K562 (cell line): ENCODE data around the gene RAD23B. TPM values are rescaled to one million over a fixed set of nuclear protein-coding genes. Genes with fewer than 3 reads are reported as not detected.

Source experiments
- BRD9 ChIP-seq: fragments of 450-650 bp; IDR thresholded peaks from 2 replicates; pipeline ENCODE4 v1.6.1; 2018; ENCODE audit warnings: low read depth; ENCODE audit not compliant: partially characterized antibody
- COPS2 ChIP-seq: fragments of 450-650 bp; conservative IDR thresholded peaks from 2 replicates; pipeline ENCODE4 v1.6.1; 2016; ENCODE audit warnings: mild to moderate bottlenecking, moderate library complexity
- DPF2 ChIP-seq: fragments of 450-650 bp; IDR thresholded peaks from 2 replicates; pipeline ENCODE4 v1.6.1; 2016
- FOS ChIP-seq: IDR thresholded peaks from 3 replicates; pipeline ENCODE4 v1.6.1; 2011; ENCODE audit not compliant: insufficient read length; ENCODE audit errors: extremely low read depth
- HDAC6 ChIP-seq: IDR thresholded peaks from 2 replicates; pipeline ENCODE4 v1.6.1; 2012; ENCODE audit warnings: low read depth, mild to moderate bottlenecking, control low read depth, inconsistent platforms, low read length, moderate library complexity
- MAFK ChIP-seq: IDR thresholded peaks from 2 replicates; pipeline ENCODE4 v1.6.1; 2011; ENCODE audit warnings: low read length, improper control_type of control experiment
- MTA1 ChIP-seq: fragments of 450-650 bp; IDR thresholded peaks from 2 replicates; pipeline ENCODE4 v1.6.1; 2017; ENCODE audit warnings: borderline replicate concordance
- NBN ChIP-seq: fragments of 450-650 bp; IDR thresholded peaks from 2 replicates; pipeline ENCODE4 v1.6.1; 2016; ENCODE audit warnings: low read depth, mild to moderate bottlenecking
- NR3C1 ChIP-seq: sonication (generic); formaldehyde crosslinking; IDR thresholded peaks from 2 replicates; pipeline ENCODE4 v1.8.1; 2022; ENCODE audit warnings: missing genetic modification reagents
- POLR3A ChIP-seq: IDR thresholded peaks from 2 replicates; pipeline ENCODE4 v1.6.1; 2011; ENCODE audit warnings: borderline replicate concordance, mild to moderate bottlenecking, moderate library complexity; ENCODE audit not compliant: insufficient read length, insufficient read depth; ENCODE audit errors: extremely low read depth
- RFX5 ChIP-seq: IDR thresholded peaks from 2 replicates; pipeline ENCODE4 v1.6.1; 2011; ENCODE audit warnings: low read depth, mild to moderate bottlenecking, improper control_type of control experiment, low read length
- RNF2 ChIP-seq: sonication (generic); IDR thresholded peaks from 2 replicates; pipeline ENCODE4 v1.6.1; 2016
- SAP30 ChIP-seq: fragments of 200-600 bp; sonication (generic); IDR thresholded peaks from 2 replicates; pipeline ENCODE4 v1.6.1; 2012; ENCODE audit warnings: borderline replicate concordance, low read depth, mild to moderate bottlenecking, moderate library complexity, low read length, control low read depth, inconsistent platforms; ENCODE audit not compliant: insufficient read depth, poor library complexity, severe bottlenecking
- TCFL5 ChIP-seq: fragments of 250-450 bp; sonication (Bioruptor Pico); conservative IDR thresholded peaks from 2 replicates; pipeline ENCODE4 v1.6.1; 2021; ENCODE audit warnings: mild to moderate bottlenecking, moderate library complexity, matching md5 sums
- TEAD2 ChIP-seq: fragments of 450-650 bp; IDR thresholded peaks from 2 replicates; pipeline ENCODE4 v1.6.1; 2016; ENCODE audit warnings: missing genetic modification characterization, control low read depth, missing compliant biosample characterization
- TRIM28 ChIP-seq: fragments of 450-650 bp; IDR thresholded peaks from 2 replicates; pipeline ENCODE4 v1.6.1; 2017
- WHSC1 ChIP-seq: IDR thresholded peaks from one replicate; pipeline ENCODE4 v1.6.1; 2012; ENCODE audit warnings: low read length, control low read depth, inconsistent platforms
- ZBTB7A ChIP-seq: IDR thresholded peaks from 2 replicates; pipeline ENCODE4 v1.6.1; 2011; ENCODE audit warnings: low read depth, mild to moderate bottlenecking, low read length, moderate library complexity, borderline replicate concordance; ENCODE audit not compliant: control insufficient read depth
- ZFX ChIP-seq: sonication (generic); formaldehyde crosslinking; IDR thresholded peaks from 2 replicates; pipeline ENCODE4 v1.8.0; 2022; ENCODE audit warnings: mild to moderate bottlenecking, missing genetic modification reagents, moderate library complexity
- ZNF143 ChIP-seq: sonication (generic); formaldehyde crosslinking; IDR thresholded peaks from 2 replicates; pipeline ENCODE4 v1.9.0; 2022; ENCODE audit warnings: mild to moderate bottlenecking, missing genetic modification reagents
- ZNF444 ChIP-seq: fragments of 250-450 bp; sonication (Bioruptor Pico); IDR thresholded peaks from 2 replicates; pipeline ENCODE4 v1.4.0; 2020; ENCODE audit warnings: mild to moderate bottlenecking, moderate library complexity
- ZNF717 ChIP-seq: fragments of 250-450 bp; sonication (Bioruptor Pico); IDR thresholded peaks from 2 replicates; pipeline ENCODE4 v1.5.0; 2021
- polyA plus RNA-seq, 8 experiments: library from polyadenylated mRNA; depleted of rRNA in 4 of 8; stranded (reverse) in 5 of 8; unstranded in 3 of 8; fragments of >200 nt; fragmentation: Nextera tagmentation in 2 of 8; fragmentation: Illumina TruSeq in 1 of 8; extraction: Ambion mirVana in 2 of 8; extraction: Trizol in 1 of 8; gene quantifications; 2 replicates each; pipeline versions ENCODE4 v1.2.1 to v1.2.3, GENCODE V29; 2011 to 2014; ENCODE audit warnings: inconsistent platforms in 1 of 8, missing spikeins in 1 of 8
- total RNA-seq, 7 experiments: library from RNA; depleted of rRNA in 6 of 7; stranded (reverse); fragments of >200 nt in 6 of 7; fragmentation: Illumina TruSeq in 2 of 7; extraction: Trizol in 2 of 7; gene quantifications; 2 replicates each; pipeline versions ENCODE4 v1.2.1 to v1.2.3, GENCODE V29; 2011 to 2021; ENCODE audit warnings: low replicate concordance in 1 of 7
- TF ChIP-seq, protein P1 (sequence below): fragments of 200-800 bp; sonication (Bioruptor generic); IDR thresholded peaks from 2 replicates; pipeline ENCODE4 v1.6.1; 2017; ENCODE audit warnings: missing genetic modification characterization, missing compliant biosample characterization
- TF ChIP-seq, protein P2 (sequence below): fragments of 450-650 bp; IDR thresholded peaks from 2 replicates; pipeline ENCODE4 v1.6.1; 2016; ENCODE audit warnings: mild to moderate bottlenecking
- TF ChIP-seq, protein P3 (sequence below): sonication (generic); formaldehyde crosslinking; IDR thresholded peaks from 2 replicates; pipeline ENCODE4 v1.8.1; 2023; ENCODE audit warnings: mild to moderate bottlenecking, missing genetic modification reagents

The RAD23B gene
- total and polyA plus RNA-seq, 9 of the 15 experiments (the other 6 are each of a cell fraction or from before 2014, with no cell fraction given), result 14.5 to 184 (median 114) TPM

DNA sequence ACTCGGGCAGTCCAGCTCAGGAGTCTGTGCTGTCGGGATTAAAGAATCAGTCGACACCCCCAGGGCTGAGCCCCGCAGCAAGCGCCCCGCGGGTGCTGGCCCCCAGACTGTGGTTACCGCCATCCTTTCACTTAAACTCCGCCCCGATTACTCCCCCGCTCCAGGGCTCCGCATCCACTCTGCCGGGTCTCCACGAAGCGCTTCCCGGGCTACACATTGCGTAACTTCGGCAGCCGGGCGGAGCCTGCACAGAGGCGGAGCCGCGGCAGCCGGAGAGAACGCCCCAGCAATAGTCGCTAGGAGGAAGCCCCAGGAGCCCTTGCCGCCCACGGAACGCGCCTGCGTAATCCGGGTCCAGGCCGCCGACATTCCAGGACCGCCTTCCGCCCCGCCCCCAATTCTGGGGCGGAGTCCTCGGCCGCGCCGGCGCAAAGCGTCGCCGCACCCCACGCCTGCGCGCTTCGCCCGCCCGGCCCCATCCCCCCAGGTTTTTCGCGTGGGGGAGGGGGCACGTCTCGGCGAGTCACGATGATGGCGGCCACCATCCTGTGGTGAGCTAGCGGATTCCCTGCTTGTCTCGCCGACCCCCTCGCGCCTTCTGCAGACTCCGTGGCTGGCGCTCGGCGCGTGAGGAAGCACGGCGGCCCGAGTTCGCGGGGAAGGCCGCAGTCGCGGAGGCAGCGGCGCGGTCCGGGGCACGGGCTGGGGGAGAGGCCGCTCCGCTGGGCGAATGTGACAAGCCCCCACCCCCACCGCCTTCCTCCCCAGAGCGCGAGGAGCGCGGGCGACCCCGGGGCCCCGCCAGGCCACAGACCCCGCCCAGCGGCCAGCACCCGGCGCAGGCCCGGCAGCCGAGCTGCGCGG, at the start of gene RAD23B (continued):
- TF ChIP-seq COPS2 (no peak), ZBTB7A (peak; percentile 97), TEAD2 (no peak), ZNF444 (CRISPR knock-in tag) (peak; percentile 98), DPF2 (peak; percentile 31; the same call in 1 of the 2 replicates), MAFK (no peak), TCFL5 (CRISPR knock-in tag) (no peak), TRIM28 (no peak), POLR3A (no peak), MTA1 (no peak), ZFX (CRISPR knock-in tag) (peak; percentile 90), ZNF717 (CRISPR knock-in tag) (no peak), SAP30 (no peak), RNF2 (peak; percentile 74), WHSC1 (no peak), HDAC6 (no peak), NBN (no peak; the same call in 1 of the 2 replicates), BRD9 (no peak), NR3C1 (CRISPR knock-in tag) (no peak), ZNF143 (CRISPR knock-in tag) (0 out of 2 replicates have a peak, but pooled peaks have one; percentile 40), RFX5 (no peak), FOS (no peak)
- TF ChIP-seq, protein P1, sequence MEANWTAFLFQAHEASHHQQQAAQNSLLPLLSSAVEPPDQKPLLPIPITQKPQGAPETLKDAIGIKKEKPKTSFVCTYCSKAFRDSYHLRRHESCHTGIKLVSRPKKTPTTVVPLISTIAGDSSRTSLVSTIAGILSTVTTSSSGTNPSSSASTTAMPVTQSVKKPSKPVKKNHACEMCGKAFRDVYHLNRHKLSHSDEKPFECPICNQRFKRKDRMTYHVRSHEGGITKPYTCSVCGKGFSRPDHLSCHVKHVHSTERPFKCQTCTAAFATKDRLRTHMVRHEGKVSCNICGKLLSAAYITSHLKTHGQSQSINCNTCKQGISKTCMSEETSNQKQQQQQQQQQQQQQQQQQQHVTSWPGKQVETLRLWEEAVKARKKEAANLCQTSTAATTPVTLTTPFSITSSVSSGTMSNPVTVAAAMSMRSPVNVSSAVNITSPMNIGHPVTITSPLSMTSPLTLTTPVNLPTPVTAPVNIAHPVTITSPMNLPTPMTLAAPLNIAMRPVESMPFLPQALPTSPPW (CRISPR knock-in tag), result peak; percentile 92
- TF ChIP-seq, protein P2, sequence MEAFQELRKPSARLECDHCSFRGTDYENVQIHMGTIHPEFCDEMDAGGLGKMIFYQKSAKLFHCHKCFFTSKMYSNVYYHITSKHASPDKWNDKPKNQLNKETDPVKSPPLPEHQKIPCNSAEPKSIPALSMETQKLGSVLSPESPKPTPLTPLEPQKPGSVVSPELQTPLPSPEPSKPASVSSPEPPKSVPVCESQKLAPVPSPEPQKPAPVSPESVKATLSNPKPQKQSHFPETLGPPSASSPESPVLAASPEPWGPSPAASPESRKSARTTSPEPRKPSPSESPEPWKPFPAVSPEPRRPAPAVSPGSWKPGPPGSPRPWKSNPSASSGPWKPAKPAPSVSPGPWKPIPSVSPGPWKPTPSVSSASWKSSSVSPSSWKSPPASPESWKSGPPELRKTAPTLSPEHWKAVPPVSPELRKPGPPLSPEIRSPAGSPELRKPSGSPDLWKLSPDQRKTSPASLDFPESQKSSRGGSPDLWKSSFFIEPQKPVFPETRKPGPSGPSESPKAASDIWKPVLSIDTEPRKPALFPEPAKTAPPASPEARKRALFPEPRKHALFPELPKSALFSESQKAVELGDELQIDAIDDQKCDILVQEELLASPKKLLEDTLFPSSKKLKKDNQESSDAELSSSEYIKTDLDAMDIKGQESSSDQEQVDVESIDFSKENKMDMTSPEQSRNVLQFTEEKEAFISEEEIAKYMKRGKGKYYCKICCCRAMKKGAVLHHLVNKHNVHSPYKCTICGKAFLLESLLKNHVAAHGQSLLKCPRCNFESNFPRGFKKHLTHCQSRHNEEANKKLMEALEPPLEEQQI, result no peak
- TF ChIP-seq, protein P3, sequence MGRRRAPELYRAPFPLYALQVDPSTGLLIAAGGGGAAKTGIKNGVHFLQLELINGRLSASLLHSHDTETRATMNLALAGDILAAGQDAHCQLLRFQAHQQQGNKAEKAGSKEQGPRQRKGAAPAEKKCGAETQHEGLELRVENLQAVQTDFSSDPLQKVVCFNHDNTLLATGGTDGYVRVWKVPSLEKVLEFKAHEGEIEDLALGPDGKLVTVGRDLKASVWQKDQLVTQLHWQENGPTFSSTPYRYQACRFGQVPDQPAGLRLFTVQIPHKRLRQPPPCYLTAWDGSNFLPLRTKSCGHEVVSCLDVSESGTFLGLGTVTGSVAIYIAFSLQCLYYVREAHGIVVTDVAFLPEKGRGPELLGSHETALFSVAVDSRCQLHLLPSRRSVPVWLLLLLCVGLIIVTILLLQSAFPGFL (CRISPR knock-in tag), result no peak
